ENCODE results near the gene SLC33A1. TPM values are rescaled to one million over a fixed set of nuclear protein-coding genes. Genes with fewer than 3 reads are reported as not detected.

Gene SLC33A1
- total and polyA plus RNA-seq, 7 donors: 4.2 to 10.2 (median 7.5) TPM

DNA sequence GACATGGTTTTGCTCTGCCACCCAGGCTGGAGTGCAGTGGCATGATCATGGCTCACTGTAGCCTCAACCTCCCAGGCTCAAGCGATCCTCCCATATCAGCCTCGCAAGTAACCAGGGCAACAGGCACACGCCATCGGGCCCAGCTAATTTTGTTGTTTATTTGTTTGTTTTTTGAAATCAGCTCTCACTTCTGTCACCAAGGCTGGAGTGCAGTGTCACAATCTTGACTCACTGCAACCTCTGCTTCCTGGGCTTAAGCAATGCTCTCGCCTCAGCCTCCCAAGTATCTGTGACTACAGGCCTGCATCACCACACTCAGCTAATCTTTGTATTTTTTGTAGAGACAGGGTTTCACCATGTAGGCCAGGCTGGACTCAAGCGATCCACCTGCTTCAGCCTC is 83.1 kb downstream of the SLC33A1 start:
- DNase-seq (no peak), ATAC-seq (no peak)
- H3K36me3 ChIP-seq (ENCODE audit: insufficient read depth in 1 of 2, low read depth in 1 of 2): peaks cover 4 to 20% of the 10 kb centered on the region in 2 donors
- 86 to 98% (median 98%) methylated on average over 6 of the region's 6 CpGs for WGBS, 3 donors
- H3K27ac ChIP-seq: no peak overlapping the region
- TF ChIP-seq, protein P1, sequence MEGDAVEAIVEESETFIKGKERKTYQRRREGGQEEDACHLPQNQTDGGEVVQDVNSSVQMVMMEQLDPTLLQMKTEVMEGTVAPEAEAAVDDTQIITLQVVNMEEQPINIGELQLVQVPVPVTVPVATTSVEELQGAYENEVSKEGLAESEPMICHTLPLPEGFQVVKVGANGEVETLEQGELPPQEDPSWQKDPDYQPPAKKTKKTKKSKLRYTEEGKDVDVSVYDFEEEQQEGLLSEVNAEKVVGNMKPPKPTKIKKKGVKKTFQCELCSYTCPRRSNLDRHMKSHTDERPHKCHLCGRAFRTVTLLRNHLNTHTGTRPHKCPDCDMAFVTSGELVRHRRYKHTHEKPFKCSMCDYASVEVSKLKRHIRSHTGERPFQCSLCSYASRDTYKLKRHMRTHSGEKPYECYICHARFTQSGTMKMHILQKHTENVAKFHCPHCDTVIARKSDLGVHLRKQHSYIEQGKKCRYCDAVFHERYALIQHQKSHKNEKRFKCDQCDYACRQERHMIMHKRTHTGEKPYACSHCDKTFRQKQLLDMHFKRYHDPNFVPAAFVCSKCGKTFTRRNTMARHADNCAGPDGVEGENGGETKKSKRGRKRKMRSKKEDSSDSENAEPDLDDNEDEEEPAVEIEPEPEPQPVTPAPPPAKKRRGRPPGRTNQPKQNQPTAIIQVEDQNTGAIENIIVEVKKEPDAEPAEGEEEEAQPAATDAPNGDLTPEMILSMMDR (IDR thresholded peaks at IDR 0.05): no peak
- intact Hi-C loops (cut with DNase I): no loop called here
- H3K27me3 ChIP-seq (ENCODE audit: insufficient read depth in 3 of 3, low read length in 2 of 3): no peaks in the 10 kb centered on the region
- H3K4me1 ChIP-seq: peaks cover 5% of the 10 kb centered on the region
- no peaks in the 10 kb centered on the region for H3K9me3 ChIP-seq
- H3K4me3 ChIP-seq: no peak overlapping the region

Other genes starting within 250 kb of the SLC33A1 start
- 1 to 10 TPM in 1 of 4 donors, under 1 TPM in 2, not detected in 1; 0.05 to 1.1 (median 0.62) TPM for gene PLCH1, start 109.4 kb downstream of the SLC33A1 start, total RNA-seq
- gene PLCH1, start 109.4 kb downstream of the SLC33A1 start, polyA plus RNA-seq: under 1 TPM in 2 of 3 donors, not detected in 1; 0.03 to 0.06 TPM
- 1 to 10 TPM; 2.8 to 5.1 (median 4.5) TPM for gene C3orf33, start 48.1 kb downstream of the SLC33A1 start, total RNA-seq
- 1 to 10 TPM; 2.6 to 3.8 (median 2.8) TPM for gene C3orf33, start 48.1 kb downstream of the SLC33A1 start, polyA plus RNA-seq
- 10 to 100 TPM; 24.7 to 31.3 (median 28.3) TPM for gene GMPS, start 16.2 kb upstream of the SLC33A1 start, total RNA-seq
- gene GMPS, start 16.2 kb upstream of the SLC33A1 start, polyA plus RNA-seq: 10 to 100 TPM; 20.8 to 29.5 (median 27.8) TPM